HG02885 (cell line): Measurements from ENCODE around the gene PTPRN2.

Experiments used
- ATAC-seq: cut with Tn5 transposase; IDR thresholded peaks from one replicate; pipeline ENCODE4 v1.9.1; 2021; ENCODE audit warnings: mild to moderate bottlenecking; ENCODE audit not compliant: unreplicated experiment, poor library complexity

Gene PTPRN2

DNA sequence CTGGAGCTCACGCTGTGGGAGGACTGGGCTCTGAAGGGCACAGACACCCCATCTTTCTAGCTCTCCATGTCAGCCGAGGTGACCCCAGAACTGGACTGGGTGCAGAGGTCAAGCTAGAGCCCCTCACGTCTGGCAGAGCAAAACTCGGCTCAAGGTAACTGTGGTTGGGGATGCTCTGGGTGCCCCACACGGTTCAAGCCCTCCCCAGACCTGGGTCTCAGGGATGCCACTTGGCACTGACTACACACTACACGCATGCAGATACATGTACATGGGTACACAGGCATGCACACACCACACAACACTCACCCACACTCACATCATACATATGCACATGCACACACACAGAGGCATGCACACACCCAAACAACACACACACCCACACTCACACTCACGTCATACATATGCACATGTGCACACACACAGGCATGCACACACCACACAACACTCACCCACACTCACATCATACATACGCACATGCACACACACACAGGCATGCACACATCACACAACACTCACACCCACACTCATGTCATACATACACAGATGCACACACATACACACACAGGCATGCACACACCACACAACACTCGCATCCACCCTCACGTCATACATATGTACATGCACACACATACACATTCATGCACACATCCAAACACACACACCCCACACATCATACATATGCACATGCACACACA is 1031.5 kb downstream of the PTPRN2 start:
- no peak for ATAC-seq

DNA sequence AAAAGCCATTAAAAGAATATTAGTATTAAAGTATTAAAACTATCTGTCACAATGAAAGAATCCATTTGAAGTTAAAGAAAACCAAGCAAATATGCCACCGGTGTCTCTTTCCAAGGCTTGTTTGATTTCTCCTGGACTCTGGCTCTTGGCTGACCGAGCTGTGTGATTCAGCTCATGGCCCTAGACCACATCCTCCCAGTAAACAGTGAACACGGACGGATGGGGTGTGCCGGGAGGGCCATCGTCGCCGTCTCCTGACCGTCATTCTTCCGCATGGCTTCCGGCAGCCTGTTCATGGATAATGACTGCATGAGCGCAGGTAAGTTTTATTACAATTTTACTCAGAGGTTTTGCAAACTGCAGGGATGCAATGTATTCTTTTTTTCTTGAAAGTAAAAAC is 1032.3 kb downstream of the PTPRN2 start:
- no peak for ATAC-seq

DNA sequence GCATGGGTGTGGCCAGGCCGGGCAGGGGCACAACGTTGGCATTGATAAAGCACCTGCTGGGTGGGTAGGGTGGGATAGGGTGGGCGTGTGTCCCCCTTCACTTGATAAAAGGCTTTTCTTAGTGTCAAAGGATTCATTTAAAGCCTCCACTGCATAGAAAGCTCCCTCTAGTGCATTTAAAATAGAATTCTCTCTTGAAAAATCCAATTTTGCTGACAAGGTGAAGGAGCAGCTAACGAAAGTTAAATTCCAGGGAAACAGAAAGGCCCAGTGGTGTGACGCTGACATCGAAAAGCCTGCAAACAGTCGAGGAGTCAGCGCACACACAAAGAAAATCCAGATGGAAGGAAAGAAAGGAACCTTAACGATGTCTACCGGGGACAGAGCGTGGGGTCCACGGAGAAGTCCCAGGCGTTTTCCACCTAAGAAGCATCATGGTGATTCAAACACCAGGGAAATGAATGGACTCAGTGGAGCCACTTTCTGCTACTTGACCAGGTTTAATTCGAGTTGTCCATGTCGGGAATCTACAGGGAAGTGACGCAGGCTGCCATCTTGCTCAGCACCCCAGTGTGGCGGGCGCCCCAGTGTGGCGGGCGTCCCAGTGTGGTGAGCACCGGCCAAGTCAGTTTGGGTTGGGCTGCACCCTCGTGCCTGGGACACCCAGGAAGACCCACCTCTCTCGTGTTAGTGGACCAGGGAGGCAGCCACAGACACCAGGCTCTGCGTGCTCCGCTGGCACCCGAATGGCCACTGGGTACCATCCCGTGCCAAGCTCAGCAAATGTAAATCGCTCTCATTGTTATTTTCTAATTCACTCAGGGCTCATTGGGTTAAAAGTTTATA is 1033.0 kb downstream of the PTPRN2 start:
- ATAC-seq, result no peak

DNA sequence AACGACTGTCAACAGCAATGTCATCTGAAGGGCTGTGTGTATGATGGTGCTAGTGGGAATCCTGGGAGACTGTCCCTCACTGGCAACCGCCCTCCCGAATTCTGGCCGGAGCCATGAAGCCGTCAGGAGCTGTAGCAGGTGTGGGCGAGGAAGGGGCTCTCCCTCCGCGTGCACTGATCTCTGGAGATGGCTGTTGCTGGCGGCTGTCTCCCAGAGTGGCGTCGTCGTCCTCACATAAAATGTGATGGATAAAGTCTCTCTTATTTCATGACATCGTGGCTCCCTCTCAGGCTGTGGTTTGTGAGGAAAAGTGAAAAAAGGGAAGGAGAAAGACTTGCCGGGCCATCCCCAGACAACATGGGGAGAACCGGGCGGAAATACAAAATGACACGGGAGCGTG is 1034.4 kb downstream of the PTPRN2 start:
- ATAC-seq, result no peak

DNA sequence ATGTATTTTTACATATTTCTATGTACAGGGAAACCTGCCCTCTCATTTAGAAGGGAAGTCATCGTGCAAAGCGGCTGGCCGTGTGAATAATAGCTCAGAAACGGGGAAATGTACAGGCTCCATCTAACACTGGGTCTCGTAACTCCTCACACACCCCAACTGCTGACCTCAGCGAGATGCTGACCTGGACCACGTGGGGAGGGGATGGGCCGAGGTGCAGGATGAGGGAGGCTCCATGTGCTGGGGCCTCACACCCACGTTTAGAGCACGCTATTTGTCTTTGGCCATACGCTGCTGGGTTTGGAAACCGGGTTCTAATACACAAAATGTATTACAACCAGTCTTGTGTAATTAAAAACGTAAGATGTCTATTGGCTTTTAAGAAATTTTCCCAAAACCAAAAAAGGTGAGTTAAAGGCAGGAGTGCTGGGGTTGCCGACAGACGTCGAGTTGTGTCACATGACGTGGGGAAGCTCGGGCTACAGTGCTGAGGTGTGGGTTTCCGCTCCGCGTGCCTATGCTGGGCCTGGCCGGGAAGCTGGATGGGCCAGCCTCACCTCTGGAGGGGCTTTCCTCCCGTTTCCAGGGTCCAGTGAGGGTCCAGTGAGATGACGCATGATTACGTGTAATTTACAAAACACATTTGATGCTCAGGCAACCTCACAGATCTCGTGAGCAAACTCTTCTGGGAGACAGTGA is 1035.2 kb downstream of the PTPRN2 start:
- no peak for ATAC-seq

DNA sequence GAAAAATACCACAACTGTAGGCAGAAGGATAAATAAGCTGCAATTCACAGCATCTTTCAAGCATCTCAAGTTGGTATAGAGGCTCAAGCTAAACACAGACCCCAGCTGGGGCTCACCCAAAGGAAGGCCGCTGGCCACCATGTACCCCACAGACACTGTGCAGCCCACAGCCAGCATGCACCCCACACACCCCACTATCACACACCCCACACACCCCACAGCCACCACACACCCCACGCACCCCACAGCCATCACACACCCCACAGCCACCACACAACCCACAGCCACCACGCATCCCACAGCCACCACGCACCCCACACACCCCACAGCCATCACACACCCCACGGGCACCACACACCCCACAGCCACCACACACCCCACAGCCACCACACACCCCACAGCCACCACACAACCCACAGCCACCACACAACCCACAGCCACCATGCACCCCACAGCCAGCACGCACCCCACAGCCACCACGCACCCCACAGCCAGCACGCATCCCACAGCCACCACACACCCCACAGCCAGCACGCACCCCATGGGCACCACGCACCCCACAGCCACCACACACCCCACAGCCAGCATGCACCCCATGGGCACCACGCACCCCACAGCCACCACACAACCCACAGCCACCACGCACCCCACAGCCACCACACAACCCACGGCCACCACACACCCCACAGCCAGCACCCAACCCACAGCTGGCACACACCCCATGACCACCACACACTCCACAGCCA is 1036.1 kb downstream of the PTPRN2 start:
- no peak for ATAC-seq

DNA sequence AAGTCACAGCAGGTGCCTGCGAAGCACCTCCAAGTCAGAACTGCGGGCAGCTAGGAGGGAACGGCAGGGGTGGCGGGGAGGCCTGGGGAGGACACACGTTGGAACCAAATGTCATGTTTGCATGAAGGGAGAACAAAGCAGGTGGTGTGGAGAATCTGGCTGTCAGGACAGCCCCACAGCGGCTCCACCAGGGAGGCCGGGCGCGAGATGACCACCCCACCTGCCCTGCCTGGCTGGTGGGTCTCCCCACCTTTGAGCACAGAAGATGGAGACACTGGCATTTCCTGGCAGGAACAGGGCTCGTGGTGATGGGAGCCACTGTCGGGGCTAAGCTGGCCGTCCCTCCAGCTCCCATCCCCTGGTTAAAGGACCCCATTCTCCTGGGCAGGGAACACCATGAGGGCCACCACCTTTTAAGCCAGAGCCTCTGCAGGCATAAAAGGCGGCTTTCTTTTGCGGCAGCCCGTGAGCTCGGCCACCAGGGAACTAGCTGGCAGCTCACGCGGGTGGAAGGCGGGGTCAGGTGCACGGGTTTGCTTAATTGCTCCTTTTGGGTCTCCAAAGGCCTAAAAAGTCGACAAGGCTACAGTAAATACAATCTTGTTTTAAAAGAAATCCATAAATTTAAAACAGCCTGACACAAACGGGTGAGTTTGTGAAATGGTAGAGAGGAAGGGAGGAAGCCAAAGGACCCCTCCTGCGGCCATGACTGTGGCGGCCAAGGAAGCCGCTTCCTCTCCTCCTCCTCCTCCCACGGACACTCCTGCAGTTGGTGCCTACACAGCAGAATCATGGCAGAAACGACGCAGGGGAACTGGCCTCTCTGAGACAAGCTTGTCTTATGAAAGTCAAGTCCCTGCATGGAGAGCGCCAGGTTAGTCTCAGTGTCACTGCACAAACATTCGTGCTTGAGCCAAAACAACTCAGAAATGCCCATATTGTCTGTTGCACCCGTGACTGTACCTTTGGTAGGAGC is 1037.0 kb downstream of the PTPRN2 start:
- no peak for ATAC-seq

DNA sequence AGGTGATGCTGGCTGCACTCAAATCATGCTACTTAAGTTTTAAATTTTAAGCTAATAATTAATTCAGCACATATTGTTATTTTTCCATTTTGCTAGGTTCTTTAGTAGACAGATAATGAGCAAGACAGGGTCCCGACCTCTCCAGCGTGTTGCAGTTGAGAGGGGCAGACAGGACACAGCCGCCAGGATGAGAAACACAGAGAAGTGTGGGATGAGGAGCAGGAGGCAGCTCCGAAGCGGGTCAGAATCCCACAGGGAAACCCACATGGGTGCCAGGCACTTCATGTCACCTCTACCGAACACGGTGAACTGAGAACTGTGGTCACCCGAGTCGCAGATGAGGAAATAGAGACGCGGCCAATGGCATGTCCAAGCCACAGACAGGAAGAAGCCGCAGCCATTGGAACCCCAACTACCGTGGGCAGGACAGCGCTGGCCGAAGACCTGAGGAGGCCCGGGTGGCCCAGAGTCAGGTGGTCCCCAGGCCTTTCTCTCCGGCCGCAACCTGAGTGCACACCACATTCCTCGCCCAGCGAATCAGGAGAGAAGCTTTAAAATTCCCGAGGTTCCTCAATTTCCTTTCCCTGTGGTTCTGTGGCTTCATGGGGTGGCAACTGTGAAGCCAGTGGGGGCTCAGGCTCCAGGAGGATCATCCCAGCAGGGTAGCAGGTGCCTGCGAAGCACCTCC is 1037.9 kb downstream of the PTPRN2 start:
- no peak for ATAC-seq

DNA sequence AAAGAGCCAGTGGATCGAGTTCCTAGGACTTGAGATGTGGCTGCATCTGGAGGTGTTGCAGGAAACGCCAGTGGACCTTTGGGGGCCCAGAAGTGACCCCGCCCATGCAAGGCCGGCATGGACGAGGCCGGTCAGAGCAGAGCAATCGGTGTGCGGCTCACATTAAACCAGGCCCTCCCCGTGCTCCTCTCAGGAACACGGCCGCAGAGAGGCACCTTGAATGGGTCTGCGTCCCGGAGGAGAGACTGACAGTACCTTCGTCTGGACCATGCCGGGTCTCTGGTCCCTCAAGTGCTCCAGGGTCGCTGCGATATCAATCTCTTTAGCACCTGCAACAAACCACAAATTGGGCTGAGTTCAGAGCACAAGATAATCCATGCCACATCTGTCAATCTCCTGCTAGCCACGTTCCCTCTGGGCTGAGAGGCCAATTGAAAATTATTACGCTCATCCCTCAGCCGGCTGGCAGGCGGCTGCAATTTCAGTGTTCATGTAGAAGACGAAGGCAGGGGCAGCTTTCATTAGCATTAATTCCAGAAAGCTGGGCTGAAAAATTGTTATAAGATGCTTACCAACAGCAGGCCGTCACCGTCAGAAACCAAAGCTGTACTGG is 1038.8 kb downstream of the PTPRN2 start:
- no peak for ATAC-seq

DNA sequence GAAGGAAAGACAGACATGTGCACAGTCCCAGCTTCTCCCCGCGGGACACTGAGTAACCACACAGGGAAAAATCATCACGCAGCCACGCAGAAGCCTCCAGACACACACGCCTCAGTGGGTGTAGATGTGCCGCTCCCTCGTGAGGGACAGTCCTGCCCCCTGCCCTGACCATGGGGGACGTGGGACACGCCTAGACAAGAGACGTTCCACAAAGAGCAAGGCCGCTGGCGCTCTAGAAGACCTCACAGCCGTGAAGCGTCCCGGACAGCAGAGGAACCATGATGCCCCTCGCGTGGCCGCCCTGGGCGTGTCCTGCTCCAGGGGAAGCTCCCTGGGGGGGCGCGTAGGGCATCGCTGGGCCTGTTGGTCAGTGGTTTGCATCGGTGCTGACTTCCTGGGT is 1040.0 kb downstream of the PTPRN2 start:
- no peak for ATAC-seq

DNA sequence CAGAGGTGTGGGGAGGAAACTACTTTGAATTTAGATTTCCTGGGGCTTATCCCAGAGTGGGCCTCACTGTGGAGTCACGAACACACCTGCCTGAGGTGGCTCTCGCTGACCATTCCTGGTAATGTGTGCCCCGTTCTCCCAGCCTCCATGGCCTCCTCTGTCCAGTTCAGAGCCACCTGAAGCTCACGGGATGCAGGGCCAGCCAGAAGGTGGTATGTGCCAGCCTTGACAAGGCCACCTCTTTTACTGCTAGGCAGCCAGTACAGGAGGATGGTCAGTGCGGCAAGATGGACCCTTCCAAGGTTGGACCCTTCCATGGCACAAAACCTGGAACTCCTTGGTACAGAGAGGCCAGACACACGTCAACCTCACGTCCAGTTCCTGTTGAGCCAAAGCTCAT is 1040.5 kb downstream of the PTPRN2 start:
- no peak for ATAC-seq

DNA sequence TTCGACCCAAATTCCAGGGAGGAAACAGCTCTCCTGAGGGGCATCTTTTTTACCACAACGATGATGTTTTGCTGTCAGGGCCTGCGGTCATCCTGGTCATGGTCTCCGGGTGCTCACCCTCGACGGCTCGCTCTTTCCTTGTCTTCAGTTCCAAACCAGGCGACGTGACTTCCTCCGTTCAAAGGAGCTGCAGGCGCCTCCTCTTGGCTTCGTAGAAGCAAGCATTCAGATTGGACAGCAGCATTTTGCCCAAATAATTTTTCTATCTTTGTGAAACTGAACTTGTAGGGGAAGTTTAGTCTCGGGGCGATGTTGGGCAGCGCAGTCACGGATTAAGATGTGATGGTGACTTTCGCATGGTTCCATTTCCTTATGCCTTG is 1042.0 kb downstream of the PTPRN2 start:
- no peak for ATAC-seq

DNA sequence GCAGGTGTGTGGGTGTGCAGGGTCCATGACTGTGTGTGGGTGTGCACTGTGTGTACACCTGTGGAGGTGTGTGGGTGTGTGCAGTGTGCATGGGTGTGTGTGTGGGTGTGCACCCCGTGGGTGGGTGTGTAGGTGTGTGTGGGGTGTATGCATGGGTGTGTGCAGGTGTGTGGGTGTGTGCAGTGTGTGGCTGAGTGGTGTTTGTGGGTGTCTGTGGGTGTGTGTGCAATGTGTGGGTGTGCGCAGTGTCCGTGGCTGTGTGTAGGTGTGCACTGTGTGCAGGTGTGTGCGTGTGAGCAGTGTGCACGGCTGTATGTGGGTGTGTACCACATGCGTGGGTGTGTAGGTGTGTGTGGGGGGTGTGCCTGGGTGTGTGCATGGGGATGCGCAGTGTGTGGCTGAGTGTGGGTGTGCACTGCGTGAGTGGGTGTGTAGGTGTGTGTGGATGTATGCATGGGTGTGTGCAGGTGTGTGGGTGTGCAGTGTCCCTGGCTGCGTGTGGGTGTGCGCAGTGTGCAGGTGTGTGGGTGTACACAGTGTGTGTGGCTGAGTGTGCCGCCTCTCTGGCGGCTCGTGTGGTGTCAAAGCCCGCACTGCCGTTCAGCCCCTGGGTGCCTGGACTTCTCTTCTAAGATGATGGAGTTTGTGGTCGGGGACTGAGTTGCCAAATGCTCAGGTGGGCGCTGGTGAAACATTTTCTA is 1042.5 kb downstream of the PTPRN2 start:
- no peak for ATAC-seq

DNA sequence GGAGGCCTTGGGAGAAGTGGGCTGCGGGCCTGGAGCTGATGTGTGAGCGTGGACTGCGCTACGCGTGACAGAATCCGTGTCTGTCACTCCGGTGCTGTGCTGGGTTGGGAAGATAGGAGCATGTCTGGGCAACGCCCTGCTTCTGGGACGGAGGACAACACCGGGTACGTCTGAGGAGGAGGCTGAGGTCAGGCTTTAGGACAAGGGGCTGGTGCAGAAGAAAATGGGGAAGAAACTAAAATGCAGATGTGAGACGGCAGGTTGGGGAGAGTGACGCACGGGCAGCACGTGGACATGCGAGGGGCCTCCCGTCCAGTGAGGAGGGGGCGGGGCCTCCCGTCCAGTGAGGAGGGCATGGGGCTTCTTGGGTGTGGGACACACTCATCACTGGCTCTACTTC is 1043.4 kb downstream of the PTPRN2 start:
- no peak for ATAC-seq

DNA sequence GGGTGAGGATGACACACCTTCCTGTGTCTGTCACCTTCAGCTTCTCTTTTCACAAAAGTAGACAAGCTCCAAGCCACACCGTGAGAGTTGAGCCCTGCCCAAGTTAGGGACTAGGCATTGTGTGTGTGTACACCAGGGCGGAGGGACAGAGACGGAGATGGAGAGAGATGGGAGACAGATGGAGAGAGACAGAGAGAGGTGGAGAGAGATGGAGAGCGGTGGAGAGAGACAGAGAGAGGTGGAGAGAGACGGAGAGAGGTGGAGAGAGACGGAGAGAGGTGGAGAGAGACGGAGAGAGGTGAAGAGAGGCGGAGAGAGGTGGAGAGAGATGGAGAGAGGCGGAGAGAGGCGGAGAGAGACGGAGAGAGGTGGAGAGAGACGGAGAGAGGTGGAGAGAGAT is 1043.8 kb downstream of the PTPRN2 start:
- no peak for ATAC-seq

DNA sequence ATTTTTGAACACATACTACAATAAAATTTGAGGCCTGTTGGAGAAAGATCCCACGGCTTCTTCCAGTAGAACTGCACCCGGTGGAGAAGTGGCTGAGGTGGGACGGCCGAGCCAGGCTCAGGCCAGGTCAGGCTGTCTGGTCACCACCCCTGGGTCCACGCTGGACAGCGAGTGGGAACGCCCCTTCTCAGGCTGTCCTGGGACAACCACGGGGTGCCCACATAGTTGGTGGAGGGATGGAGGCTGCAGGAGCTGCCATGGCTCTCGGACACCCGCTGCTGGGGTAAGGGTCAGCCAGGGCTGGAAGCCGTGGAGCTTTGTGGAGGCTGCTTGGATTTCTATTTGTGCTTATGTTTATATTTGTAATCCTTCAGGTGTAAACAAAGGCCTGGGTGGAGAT is 1044.3 kb downstream of the PTPRN2 start:
- no peak for ATAC-seq

DNA sequence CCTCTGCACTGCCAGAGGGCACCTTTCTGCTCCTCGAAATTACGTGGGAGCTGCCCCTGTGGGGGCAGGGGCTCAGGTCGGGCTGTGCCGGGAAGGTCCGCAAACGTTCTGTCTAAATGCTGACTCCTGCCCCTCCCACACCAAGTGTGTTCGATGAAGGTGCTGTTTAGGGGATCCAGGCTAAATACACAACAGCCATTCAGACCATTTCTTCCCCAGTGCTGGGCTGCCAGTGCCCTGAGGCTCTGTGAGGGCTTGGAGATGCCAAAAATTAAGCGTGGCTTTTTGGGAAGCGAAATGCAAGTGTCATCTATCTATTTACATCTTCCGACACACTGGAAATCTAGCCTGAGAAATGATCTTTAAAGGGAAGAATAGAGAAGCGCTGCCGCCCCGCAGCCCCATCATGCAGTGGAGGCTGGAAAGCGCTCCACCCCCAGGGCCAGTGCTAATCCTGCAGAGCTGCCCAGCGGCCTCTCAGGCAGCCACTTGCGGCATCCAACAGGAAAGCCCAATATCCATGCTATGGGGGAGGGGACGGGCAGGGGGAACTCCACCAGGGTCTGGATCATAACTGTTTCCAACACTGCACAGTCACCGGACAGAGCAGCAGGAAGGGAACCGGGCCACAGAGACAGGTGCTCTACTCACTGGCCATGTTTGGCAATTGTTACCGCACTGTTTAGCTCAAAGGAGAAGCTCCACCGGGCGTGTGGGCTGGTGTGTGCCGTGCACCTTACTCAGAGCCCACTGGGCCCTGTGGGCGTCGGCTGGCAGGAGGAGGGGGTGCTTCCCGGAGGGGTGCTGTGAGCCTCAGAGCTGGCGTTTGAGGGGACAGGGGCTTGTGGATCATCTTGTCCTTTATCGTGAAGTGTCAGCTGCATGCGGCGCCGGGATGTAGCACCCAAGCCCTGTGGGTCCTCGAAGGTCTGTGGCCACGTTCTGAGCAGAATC is 1045.3 kb downstream of the PTPRN2 start:
- ATAC-seq, result no peak
